ENCODE results near the gene PPP2R2C.

The PPP2R2C gene

DNA sequence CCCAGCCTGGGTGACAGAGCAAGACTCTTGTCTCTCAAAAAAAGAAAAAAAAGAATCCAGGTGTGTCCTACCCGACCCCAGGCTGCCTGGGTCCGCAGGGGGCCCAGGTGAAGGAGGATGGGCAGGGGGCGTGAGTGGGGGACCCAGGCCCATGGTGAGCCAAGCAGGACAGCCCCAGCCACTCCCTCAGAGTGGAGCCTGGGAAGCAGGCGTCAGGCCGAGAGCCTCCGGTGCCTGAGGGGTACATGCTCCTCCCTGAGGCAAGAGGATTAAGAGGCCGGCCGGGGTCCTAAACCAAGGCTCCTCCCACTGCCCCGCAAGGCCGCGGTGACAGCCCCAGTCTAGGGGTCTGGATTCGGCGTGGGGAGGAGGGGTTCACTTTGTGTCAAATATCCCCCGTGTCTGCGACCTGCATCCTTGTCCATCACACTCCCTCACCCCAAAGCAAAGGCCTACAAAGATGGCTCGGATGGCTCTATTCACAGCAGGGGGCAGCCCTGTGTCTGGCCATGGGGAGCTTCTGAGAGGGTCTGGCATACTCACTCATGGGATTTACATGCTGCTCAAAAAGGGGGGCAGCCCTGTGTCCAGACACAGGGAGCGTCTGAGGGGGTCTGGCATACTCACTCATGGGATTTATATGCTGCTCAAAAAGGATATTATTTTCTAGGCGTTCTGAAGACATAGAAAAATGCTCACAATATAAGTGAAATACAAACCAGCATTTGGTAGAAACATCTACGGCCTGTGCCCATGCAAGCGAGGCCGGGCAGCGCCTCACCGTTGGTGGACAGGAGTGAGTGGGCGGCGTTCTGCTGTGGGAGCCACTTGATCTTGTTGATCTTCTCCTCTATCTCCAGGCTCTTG lies 94.6 kb downstream of the PPP2R2C start:
- no peaks in the 10 kb centered on the region for H3K4me1 ChIP-seq (ENCODE audit: low read depth, poor library complexity, severe bottlenecking)
- H4K20me1 ChIP-seq (ENCODE audit: insufficient read depth) = no peaks in the 10 kb centered on the region
- no peak overlapping the region for H3K4me3 ChIP-seq (IDR thresholded peaks at IDR 0.05; ENCODE audit: insufficient read depth, low read depth, low read length)
- TF ChIP-seq, protein P1, sequence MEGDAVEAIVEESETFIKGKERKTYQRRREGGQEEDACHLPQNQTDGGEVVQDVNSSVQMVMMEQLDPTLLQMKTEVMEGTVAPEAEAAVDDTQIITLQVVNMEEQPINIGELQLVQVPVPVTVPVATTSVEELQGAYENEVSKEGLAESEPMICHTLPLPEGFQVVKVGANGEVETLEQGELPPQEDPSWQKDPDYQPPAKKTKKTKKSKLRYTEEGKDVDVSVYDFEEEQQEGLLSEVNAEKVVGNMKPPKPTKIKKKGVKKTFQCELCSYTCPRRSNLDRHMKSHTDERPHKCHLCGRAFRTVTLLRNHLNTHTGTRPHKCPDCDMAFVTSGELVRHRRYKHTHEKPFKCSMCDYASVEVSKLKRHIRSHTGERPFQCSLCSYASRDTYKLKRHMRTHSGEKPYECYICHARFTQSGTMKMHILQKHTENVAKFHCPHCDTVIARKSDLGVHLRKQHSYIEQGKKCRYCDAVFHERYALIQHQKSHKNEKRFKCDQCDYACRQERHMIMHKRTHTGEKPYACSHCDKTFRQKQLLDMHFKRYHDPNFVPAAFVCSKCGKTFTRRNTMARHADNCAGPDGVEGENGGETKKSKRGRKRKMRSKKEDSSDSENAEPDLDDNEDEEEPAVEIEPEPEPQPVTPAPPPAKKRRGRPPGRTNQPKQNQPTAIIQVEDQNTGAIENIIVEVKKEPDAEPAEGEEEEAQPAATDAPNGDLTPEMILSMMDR (conservative IDR thresholded peaks at IDR 0.05; ENCODE audit: low read depth, low read length) = no peak
- H3K4me2 ChIP-seq = no peak overlapping the region
- no peak overlapping the region for H3K9ac ChIP-seq
- H2AFZ ChIP-seq (ENCODE audit: low read depth) = no peak overlapping the region
- H3K79me2 ChIP-seq (ENCODE audit: insufficient read depth, low read depth) = no peaks in the 10 kb centered on the region
- H3K27ac ChIP-seq = no peak overlapping the region
- peaks cover 33% of the 10 kb centered on the region for H3K27me3 ChIP-seq (ENCODE audit: insufficient read depth, low read depth)
- no peaks in the 10 kb centered on the region for H3K36me3 ChIP-seq (ENCODE audit: insufficient read depth)

DNA sequence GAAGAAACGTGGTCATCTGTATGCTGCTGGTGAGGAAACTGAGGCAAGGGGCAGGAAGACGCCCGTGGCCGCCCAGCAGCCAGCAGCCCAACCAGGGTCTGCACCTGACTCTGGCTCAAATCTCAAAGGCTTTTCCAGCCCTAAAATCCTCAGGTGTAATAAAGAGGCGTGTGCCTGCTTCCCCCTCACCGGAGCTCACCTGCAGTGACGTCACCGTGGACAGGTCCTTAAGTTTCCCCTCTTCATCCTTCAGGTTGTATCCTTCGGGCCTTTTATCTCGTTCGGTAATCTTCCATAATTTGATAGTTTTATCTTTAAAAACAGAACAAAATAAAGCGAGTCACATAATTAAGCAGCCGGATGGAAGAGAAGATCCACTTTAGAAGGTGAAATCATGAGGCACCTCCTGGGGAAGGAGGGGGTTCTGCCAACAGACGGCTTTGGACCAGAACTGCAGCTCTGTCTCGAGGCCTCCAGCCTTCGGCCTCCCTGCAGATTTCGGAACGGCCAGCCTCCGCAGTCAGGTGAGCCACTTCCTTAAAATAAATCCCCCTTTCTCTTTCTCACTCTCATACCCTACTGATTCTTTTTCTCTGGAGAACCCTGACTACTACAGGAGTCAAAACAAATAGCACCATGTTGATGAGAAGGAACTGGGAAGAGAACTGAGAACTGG lies 96.7 kb downstream of the PPP2R2C start:
- no peak overlapping the region for H3K4me3 ChIP-seq (IDR thresholded peaks at IDR 0.05; ENCODE audit: insufficient read depth, low read depth, low read length)

DNA sequence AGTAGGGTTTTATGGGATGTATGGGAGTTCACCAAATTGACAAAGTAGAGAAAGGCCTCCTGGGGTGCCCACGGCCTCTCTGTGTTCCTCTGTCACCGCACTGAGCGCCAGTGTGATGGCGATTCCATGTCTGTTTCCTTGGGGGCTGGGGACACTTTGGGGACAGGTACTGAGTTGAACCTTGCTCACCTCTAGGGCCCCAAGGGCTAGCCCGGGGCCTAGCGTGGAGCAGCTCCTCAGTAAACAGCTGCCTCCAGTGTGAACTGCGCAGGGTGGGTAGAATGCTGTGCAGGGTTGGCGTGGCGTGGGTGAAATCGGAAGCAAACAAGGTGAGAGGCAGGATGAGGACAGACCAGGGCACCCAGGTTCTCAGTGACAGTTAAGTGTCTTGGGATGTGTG lies 97.8 kb downstream of the PPP2R2C start:
- H3K9ac ChIP-seq = no peak overlapping the region
- H3K79me2 ChIP-seq (ENCODE audit: insufficient read depth, low read depth) = no peaks in the 10 kb centered on the region
- H3K27me3 ChIP-seq (ENCODE audit: insufficient read depth, low read depth) = peaks cover 43% of the 10 kb centered on the region
- H2AFZ ChIP-seq (ENCODE audit: low read depth) = no peak overlapping the region
- no peaks in the 10 kb centered on the region for H4K20me1 ChIP-seq (ENCODE audit: insufficient read depth)
- H3K36me3 ChIP-seq (ENCODE audit: insufficient read depth) = no peaks in the 10 kb centered on the region
- H3K27ac ChIP-seq = no peak overlapping the region
- no peak overlapping the region for H3K4me2 ChIP-seq
- TF ChIP-seq, protein P1 (conservative IDR thresholded peaks at IDR 0.05; ENCODE audit: low read depth, low read length) = no peak
- no peak overlapping the region for H3K4me3 ChIP-seq (IDR thresholded peaks at IDR 0.05; ENCODE audit: insufficient read depth, low read depth, low read length)
- H3K4me1 ChIP-seq (ENCODE audit: low read depth, poor library complexity, severe bottlenecking) = no peaks in the 10 kb centered on the region

More for the DNA sequence above, 96.7 kb downstream of the PPP2R2C start:
- Histone ChIP-seq H3K79me2 (ENCODE audit: insufficient read depth, low read depth) (no peaks in the 10 kb centered on the region), H4K20me1 (ENCODE audit: insufficient read depth) (no peaks in the 10 kb centered on the region), H2AFZ (ENCODE audit: low read depth) (no peak overlapping the region), H3K4me2 (no peak overlapping the region), H3K9ac (no peak overlapping the region), H3K27me3 (ENCODE audit: insufficient read depth, low read depth) (peaks cover 37% of the 10 kb centered on the region), H3K36me3 (ENCODE audit: insufficient read depth) (no peaks in the 10 kb centered on the region), H3K27ac (no peak overlapping the region), H3K4me1 (ENCODE audit: low read depth, poor library complexity, severe bottlenecking) (no peaks in the 10 kb centered on the region)
- TF ChIP-seq, protein P1 (conservative IDR thresholded peaks at IDR 0.05; ENCODE audit: low read depth, low read length) = no peak

DNA sequence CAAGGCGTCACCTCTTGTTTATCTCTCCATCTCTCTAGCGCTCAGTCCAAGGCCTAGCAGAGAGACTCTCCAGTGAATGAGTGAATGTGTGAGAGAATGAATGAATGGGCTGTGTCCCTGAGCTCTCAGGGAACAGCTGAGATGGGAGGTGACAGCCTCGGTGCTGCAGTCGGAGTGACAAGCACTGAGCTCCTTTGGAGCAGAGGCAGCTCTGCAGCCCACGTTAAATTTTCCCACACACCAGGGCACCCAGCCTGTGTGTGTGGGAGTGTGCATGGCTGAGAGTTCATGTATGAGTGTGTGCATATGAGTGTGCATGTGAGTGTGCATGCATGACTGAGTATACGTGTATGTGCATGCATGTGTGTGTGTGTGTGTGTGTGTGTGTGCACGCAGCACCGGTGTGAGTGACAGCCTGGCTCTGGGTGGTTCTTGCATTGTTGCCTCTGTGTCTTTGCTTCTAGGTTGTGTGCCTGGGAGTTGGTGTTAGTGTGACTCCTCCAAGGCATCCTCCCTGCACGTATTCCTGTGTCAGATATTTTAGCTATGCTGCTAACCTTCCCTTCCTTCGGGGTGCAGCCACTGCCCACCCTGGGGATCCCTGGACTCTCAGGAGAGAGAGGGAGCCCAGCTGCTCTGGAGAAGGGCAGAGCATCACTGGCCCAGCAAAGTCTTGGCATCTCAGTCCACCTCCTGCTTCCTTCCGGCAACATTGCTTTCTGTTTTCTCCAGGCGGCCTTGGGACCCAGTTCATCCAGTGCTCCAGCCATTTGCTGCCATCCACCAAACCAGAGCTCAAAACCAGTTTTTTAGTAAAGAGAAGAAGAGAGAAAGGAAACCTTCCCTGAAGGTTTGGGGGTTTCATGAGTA lies 98.6 kb downstream of the PPP2R2C start:
- H3K4me1 ChIP-seq (ENCODE audit: low read depth, poor library complexity, severe bottlenecking) = no peaks in the 10 kb centered on the region
- peaks cover 40% of the 10 kb centered on the region for H3K27me3 ChIP-seq (ENCODE audit: insufficient read depth, low read depth)
- H3K79me2 ChIP-seq (ENCODE audit: insufficient read depth, low read depth) = no peaks in the 10 kb centered on the region
- no peaks in the 10 kb centered on the region for H4K20me1 ChIP-seq (ENCODE audit: insufficient read depth)
- H3K4me2 ChIP-seq = no peak overlapping the region
- no peak overlapping the region for H3K4me3 ChIP-seq (IDR thresholded peaks at IDR 0.05; ENCODE audit: insufficient read depth, low read depth, low read length)
- H3K9ac ChIP-seq = no peak overlapping the region
- TF ChIP-seq, protein P1 (conservative IDR thresholded peaks at IDR 0.05; ENCODE audit: low read depth, low read length) = no peak
- no peak overlapping the region for H2AFZ ChIP-seq (ENCODE audit: low read depth)
- no peak overlapping the region for H3K27ac ChIP-seq
- H3K36me3 ChIP-seq (ENCODE audit: insufficient read depth) = no peaks in the 10 kb centered on the region
